ENCODE results near the gene SINHCAF.
A peak's percentile ranks its signal among the peaks of the same experiment; 100 is the strongest.
"Not testable (repeated sequence)": the region's sequence is repeated elsewhere in the genome, so short reads cannot be mapped to it uniquely, and the experiment has no call there.

SINHCAF gene

GRCh38 chr12:31260840-31261239 lies 65.1 kb downstream of the SINHCAF start:
- peak; percentile 71 for DNase-seq

DNA sequence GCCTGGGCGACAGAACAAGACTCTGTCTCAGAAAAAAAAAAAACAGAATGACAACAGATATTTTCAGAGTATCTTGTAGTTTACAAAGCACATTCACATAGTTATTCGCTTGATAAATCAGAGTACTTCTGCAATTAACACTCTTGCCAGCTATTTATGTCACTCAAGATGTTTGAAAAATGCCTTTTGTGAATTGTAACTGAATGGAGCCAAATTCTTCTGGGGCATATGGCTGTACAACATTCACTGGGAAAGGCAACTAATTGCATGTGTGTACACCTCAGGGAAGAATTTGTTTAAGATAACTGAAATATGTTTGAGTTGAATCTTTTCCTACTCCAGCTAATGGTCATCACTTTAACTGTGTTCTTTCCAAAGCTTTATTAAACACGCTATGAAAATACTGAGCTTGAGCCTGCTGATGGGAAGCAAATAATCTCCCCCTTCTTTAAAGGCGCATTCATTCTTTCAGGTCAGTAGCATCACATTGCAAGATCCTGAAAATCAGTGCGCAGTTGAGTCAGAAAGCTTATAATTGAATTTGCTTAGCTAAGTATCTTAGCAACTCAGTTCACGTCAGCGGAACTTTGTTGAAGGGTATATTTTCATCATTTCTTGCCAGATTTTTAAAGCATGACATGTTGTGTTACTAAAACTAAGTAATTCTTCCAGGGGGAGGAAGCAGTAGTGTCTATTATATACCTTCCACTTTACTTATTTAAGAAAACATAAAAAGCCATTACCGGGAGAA lies 66.6 kb downstream of the SINHCAF start:
- no peak for DNase-seq

DNA sequence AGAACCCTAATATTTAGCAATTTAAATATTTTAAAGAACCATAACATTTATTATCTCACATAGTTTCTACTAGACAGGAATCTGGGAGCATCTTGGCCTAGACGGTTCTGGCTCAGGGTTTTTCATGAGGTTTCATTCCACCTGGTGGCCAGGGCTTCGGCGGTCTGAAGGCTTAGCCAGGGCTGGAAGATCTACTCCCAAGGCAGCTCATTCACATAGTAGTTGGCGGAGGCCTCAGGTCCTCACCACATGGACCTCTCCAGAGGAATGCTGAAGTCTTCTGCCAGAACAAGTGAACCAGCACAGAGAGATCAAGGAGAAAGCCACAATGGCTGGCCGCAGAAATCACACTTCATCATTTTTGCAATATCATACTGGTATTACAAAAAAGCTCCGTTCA lies 68.2 kb downstream of the SINHCAF start:
- no peak for DNase-seq

DNA sequence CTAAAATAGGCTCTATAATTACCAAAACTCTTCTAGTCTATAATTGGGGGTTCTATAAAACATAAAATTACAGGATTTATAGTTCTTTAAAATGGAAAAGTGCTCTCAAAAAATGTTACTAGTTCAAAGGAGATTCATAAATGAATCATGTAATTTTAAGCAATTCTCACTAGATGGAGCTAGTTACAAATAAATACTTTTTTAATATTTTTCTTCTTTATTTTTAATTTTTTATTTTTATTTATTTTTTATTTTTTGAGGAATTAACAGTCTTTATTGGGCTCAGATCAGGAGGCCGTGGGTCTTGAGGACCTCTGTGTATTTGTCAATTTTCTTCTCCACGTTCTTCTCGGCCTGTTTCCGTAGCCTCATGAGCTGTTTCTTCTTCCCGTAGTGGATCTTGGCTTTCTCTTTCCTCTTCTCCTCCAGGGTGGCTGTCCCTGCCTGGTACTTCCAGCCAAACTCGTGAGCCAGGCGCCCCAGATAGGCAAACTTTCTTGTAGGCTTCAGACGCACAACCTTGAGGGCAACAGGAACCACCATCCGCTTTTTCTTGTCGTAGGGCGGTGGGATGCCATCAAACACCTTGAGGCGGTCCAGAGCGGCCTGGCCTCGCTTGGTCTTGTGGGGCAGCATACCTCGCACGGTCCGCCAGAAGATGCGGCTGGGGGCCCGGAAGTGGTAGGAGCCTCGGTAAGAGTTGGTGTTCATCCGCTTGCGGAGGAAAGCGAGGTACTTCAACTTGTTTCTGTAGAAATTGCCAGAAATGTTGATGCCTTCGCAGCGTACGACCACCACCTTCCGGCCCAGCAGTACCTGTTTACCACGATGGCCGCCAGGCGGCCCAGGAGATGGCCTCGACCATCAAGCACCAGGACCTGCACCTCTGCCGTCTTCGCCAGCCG lies 74.0 kb downstream of the SINHCAF start:
- peak; percentile 51 for DNase-seq

GRCh38 chr12:31250179-31250578 lies 75.8 kb downstream of the SINHCAF start:
- DNase-seq: no peak

GRCh38 chr12:31249356-31249755 lies 76.6 kb downstream of the SINHCAF start:
- no peak for DNase-seq

DNA sequence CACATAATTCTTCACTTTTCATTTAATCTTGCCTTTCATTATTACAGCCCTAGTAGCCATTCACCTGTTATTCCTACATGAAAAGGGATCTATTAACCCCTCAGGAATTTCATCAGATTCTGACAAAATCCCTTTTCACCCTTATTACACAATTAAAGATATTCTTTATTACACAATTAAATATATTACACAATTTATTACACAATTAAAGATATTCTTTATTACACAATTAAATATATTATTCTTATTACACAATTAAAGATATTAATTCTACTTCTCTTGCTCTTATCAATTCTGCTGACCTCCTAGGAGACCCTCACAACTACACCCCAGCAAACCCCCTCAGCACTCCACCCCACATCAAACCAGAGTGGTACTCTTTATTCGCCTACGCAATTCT lies 77.1 kb downstream of the SINHCAF start:
- no peak for DNase-seq

DNA sequence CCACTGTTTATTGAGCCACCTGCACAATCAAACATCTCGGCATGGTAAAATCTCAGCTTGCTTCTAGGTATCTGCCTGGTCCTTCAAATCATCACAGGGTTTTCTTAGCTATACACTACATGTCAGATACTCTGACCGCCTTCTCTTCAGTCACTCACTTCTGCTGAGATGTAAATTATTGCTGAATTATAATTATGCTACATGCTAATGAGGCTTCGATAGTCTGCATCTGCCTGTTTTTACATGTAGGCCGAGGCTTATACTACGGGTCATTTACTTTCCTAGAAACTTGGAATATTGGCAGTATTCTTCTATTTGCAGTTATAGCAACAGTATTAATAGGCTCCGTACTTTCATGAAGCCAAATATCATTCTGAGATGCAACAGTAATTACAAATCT lies 77.6 kb downstream of the SINHCAF start:
- DNase-seq: no peak

DNA sequence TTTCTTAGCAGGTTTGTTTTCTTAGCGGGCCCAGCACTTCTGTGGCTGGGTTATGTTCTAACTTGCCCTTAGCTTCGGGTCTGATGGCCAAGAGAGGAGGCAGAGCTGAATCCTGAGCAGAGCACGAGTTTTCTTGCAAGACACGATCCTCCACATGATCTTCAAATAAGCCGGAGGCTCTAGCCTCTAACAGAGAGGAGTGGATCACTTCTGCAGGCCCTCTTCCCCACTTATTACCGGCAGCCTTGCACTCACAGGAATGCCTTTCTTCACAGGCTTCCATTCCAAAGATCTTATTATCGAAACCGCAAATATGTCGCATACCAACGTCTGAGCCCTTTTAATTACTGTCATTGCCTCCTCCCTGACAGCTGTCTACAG lies 79.5 kb downstream of the SINHCAF start:
- DNase-seq: no peak

GRCh38 chr12:31245822-31246469 lies 80.0 kb downstream of the SINHCAF start:
- DNase-seq: no peak

DNA sequence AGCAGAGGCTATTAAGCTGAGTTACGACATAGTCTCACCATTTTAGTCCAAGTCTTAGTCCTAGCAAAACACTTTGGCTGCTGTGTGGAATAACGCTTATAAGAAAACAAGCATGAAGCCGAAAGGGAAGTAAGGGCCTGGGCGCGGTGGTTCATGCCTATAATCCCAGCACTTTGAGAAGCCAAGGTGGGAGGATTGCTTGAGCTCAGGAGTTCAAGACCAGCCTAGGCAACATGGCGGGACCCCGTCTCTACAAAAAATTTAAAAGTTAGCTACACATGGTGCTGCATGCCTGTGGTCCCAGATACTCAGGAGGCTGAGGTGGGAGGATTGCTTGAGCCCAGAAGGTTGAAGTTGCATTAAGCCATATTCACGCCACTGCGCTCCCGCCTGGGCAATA lies 83.5 kb downstream of the SINHCAF start:
- not testable (repeated sequence) for DNase-seq

DNA sequence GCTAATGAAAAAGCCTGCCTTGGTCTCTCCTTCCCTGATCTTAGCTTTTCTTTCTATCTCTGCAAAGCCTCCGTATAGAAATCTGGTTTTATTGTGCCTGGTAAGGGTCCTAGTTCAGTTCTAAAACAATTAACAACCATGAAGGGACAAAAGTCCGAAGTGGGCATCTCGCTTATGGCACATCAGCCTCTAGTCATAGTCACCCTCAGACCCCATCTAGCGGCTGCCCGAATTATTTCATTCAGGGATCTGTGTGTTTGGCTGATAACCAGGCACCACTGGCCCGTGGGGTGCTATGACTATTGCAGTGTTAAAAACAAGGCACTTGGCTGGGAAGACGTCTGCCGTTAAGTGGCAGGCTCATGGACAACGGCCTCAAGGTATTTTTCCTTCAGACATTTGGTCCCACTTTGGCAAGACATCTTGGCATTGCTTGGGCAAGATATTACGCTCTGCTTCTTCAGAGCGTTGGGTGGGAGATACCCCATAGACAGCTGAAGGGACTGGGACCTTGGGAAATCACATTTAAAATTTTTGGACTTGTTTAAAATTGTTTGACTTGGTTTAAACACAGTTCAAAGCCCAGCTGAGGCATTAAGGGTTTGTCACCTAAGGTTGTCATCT lies 87.1 kb downstream of the SINHCAF start:
- DNase-seq: peak; percentile 69

DNA sequence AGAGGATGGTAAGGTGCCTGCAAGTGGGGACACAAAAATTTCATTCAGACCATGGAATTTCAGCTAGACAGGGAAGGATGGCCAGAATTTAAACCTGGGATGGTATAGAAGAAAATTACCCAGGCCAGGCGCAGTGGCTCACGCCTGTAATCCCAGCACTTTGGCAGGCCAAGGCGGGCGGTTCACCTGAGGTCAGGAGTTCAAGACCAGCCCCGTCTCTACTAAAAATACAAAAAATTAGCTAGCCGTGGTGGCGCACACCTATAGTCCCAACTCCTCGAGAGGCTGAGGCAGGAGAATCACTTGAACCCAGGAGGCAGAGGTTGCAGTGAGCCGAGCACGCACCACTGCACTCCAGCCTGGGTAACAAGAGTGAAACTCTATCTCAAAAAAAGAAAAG lies 87.6 kb downstream of the SINHCAF start:
- DNase-seq: not testable (repeated sequence)

DNA sequence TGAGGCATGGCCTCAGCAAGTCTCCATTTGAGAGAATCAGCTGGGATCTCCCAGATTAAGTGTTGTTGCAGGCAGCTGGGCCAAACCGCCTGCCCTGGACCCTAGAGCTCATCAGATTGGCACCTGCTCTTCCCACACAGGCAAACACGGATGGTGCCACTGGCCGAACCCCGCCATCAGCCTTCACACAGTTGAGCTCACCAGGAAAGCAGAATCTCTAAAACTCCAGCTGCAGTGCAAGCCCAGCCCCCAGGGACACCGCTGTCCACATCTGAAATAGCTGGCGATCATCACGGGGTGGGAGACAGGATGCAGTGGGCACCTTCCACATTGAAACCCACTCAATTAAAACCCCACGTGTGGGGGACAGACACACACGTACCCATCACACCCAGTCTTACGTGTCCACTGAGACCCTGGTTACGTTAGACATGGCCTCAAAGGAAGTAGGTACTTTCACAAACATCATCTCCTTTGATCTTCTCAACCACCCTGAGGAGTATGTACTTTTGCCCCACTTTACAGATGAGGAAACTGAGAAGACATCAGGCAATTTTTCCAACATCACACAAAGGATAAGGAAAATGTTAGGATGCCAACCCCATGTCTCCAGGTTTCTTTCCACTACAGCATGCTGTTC lies 88.8 kb downstream of the SINHCAF start:
- no peak for DNase-seq

GRCh38 chr12:31235868-31236395 lies 90.0 kb downstream of the SINHCAF start:
- DNase-seq: no peak

DNA sequence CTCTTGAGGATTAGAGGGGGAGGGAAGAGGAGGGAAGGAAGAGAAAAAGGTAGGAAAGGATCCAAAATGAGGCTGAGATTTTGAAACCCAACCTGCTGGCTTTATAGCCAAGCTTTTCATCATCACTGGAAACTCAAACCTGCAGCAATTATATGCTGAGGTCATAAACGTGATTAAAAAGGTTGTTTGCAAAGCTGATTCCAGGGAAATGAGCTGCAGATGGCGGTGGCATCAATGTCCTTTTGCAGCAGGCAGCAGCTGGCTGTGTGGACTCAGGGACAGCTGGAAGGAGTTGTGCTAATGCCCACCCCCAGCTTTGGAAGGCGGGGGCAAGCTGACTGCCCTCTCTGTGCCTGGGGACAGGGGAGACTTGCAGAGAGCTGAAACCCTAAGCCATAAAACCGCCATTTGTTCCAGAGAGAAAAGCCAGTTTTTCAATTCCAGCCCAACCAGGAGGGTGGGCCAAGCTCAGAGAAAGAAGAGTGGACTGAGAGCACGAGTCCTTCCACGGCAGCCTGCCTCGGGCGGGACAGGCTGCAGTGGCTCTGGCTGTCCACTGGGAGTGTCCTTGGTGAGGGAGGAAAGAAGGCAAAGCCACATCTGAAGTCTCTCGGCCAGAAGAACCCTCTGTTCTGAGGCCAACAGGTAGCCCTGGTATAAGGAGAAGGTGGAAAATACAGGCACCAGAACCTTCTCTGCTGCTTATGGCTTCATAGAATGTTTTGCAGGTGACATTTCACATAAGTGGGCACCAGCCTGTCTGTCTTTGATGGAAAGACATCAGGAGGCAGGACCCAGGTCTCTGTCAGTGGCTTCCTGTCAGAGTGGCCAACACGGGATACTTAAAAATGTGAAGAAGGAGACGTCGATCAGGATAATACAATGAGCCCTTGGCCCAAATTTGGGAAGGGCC lies 90.7 kb downstream of the SINHCAF start:
- peak; percentile 82 for DNase-seq

DNA sequence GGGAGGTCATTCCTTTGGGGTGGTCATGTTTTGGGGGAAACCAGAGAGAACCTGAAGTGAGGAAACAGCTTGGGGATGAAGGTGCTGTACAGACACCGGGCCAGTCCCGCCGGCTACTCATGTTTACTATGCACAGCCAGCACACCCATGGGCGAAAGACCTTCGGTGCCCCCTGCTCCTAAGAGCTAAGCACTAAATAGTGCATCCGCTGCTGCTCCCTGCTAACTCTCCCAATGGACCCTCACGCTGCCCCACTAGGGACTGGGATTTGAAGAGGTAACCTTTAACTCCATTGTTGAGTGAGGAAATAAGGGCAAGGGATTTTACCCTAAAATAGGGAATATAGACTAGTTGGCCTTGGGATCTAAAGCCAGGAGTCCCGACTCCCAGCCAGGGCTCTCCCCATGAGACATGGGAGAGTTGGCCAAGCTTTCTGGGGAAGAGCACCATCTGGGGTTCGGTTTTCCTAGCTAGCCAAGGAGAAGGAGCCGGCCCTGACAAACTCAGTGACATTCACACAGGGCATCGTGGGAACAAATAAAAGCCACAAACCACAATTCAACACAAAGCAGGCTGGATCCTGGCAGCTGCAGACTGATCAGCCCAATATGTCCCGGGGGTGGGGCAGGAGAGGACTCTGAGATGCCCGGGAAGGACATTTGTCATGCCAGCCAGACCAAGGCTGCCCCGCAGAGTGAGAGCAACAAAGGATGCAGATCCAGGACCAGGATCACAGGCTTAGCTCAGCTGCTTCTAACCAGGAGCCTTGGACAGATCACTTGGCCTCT lies 91.7 kb downstream of the SINHCAF start:
- DNase-seq: peak; percentile 48

DNA sequence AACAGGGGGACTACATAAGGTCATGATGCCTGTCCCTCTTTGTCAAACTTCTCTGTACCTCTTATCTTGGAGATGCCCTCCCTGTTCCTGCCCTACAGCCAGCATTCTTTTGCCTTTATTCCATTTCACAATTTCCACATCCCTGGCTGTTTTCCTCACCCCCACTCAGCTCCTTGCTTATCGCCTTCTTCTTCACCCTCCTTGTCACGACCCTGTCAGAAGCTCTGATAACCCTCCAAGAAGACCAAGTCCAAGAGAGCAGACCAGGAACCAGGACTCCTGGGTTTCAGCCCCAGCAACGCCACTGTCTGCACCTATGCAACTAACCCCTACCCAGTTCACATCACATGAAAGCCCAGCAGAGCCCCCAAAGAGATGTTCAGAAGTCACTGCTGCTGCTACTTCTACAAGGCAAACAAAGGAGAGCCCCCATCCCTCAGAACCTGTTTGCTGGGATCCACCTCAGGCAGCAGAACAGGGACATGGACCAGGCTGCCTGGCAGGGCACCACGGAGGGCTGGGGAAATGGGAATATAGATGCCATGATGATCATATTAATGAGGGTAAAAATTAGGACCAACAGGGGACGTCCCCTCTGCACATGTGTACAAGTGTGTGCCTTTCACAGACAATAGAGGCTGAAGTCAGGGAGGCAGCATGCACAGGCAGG lies 92.8 kb downstream of the SINHCAF start:
- no peak for DNase-seq

GRCh38 chr12:31232361-31232965 lies 93.5 kb downstream of the SINHCAF start:
- DNase-seq: no peak

Data from NCI-H2171 treated with DMSO at 0.1 percent for 48 hours (cell line).